Activated B cell treated with CpG ODN at 0.5 μM for 24 hours (primary cell): ENCODE results near the gene SETMAR. TPM values are rescaled to one million over a fixed set of nuclear protein-coding genes. Genes with fewer than 3 reads are reported as not detected.
A peak's percentile ranks its signal among the peaks of the same experiment; 100 is the strongest.

Source experiments
- ATAC-seq: fragments of 200-7000 bp; cut with Tn5 transposase; one replicate; pipeline ENCODE4 v1.10.0; 2021; ENCODE audit warnings: low read depth, mild to moderate bottlenecking, moderate library complexity
- CTCF ChIA-PET: fragments of 350-600 bp; sonication (Branson Sonifier 250); formaldehyde crosslinking; loops from one replicate; lab custom pipeline; 2021; ENCODE audit warnings: antibody characterized with exemption; lab: Charles Lee
- POLR2A ChIA-PET: fragments of 350-600 bp; sonication (Branson Sonifier 250); formaldehyde crosslinking; loops from one replicate; lab custom pipeline; 2021; ENCODE audit warnings: antibody characterized with exemption; lab: Charles Lee
- DNase-seq: peaks from one replicate; pipeline ENCODE4 v3.0.0; 2022
- H3K27ac Mint-ChIP-seq: one replicate; pipeline ENCODE4 v1.8.0; 2020; ENCODE audit warnings: mixed read lengths
- H3K27me3 Mint-ChIP-seq: one replicate; pipeline ENCODE4 v1.8.0; 2021; ENCODE audit warnings: mixed read lengths
- H3K36me3 Mint-ChIP-seq: one replicate; pipeline ENCODE4 v1.8.0; 2021; ENCODE audit warnings: low read depth, mixed read lengths
- H3K4me1 Mint-ChIP-seq: one replicate; pipeline ENCODE4 v1.8.0; 2021; ENCODE audit warnings: mixed read lengths
- H3K4me3 Mint-ChIP-seq: one replicate; pipeline ENCODE4 v1.8.0; 2020; ENCODE audit warnings: mild to moderate bottlenecking, mixed read lengths
- H3K9me3 Mint-ChIP-seq: one replicate; pipeline ENCODE4 v1.8.0; 2020; ENCODE audit warnings: mixed read lengths
- intact Hi-C: fragments of 100-400 bp; cut with micrococcal nuclease; formaldehyde crosslinking; loops from one replicate; pipeline ENCODE4 v1.15.1; 2024
- total RNA-seq: library from RNA; stranded (reverse); gene quantifications from 2 replicates; pipeline ENCODE4 v1.2.3, GENCODE V29; 2022
- TF ChIP-seq, protein P1 (sequence below): fragments of 200-600 bp; IDR thresholded peaks from one replicate; pipeline ENCODE4 v1.8.0; 2022; ENCODE audit warnings: antibody characterized with exemption, mild to moderate bottlenecking

The SETMAR gene
- total RNA-seq, 1 donor from 2014 or later = 11.4 TPM

DNA sequence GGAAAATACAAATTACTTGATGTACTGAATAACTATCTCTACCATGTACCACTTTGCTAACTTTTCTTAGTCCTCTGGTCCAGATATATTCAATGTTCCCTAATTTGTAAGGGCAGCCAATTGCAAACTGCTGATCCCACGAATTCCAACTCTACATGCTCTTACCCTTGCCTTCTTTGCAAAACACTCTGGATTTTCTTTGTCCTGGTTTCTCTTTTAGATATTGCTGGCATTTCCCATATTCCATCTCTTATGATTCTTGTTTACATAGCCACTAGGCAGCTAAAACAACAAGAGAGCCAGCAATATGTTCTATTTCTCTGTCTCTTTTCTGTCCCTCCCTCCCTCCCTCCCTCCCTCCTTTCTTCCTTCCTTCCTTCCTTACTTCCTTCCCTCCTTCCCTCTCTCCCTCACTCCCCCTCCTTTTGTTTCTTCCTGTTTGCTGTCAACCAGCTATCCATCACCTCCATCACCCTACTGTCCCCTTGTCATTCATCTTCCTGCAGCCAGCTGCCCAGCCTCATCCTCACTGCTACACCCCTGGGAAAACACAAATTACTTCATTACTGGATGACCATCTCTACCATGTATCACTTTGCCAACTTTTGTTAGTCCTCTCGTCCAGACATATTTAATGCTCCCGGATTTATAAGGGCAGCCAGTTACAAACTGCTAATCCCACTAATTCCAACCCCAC is 33.8 kb downstream of the SETMAR start:
- TF ChIP-seq, protein P1, sequence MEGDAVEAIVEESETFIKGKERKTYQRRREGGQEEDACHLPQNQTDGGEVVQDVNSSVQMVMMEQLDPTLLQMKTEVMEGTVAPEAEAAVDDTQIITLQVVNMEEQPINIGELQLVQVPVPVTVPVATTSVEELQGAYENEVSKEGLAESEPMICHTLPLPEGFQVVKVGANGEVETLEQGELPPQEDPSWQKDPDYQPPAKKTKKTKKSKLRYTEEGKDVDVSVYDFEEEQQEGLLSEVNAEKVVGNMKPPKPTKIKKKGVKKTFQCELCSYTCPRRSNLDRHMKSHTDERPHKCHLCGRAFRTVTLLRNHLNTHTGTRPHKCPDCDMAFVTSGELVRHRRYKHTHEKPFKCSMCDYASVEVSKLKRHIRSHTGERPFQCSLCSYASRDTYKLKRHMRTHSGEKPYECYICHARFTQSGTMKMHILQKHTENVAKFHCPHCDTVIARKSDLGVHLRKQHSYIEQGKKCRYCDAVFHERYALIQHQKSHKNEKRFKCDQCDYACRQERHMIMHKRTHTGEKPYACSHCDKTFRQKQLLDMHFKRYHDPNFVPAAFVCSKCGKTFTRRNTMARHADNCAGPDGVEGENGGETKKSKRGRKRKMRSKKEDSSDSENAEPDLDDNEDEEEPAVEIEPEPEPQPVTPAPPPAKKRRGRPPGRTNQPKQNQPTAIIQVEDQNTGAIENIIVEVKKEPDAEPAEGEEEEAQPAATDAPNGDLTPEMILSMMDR = no peak
- DNase-seq (no peak), ATAC-seq (no peak)
- intact Hi-C loops = no loop called here
- Mint-ChIP-seq H3K36me3 (no peaks in the 10 kb centered on the region), H3K27ac (no peak overlapping the region), H3K27me3 (no peaks in the 10 kb centered on the region), H3K9me3 (no peaks in the 10 kb centered on the region), H3K4me3 (no peak overlapping the region), H3K4me1 (no peaks in the 10 kb centered on the region)
- ChIA-PET CTCF (no interaction called here), POLR2A (interaction anchor here (0.6 kb wide), 1 partner anchor 555 kb away, joined by 5 read pairs; no protein-coding TSS in a partner anchor)

DNA sequence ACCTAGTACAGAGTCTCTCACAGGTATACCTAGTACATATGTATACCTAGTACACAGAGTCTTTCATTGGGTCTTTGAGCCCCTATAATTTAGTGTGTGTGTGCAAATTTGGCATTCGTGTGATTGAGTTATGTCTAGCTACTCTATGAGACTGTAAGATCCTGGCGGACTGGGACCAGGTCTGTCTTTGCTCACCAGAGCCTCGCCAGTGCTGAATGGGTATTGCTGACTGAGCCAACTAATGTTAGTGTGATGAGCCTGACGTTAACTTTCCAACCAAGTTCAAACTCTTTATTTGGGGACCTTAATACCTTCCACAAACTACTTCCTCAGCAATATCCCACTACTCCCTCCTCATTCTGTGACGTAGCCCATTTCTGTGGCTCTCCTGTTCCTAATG is 35.6 kb downstream of the SETMAR start:
- Mint-ChIP-seq H3K4me1 (no peaks in the 10 kb centered on the region), H3K36me3 (no peaks in the 10 kb centered on the region), H3K9me3 (no peaks in the 10 kb centered on the region), H3K4me3 (no peak overlapping the region), H3K27ac (no peak overlapping the region), H3K27me3 (no peaks in the 10 kb centered on the region)
- intact Hi-C loops = no loop called here
- DNase-seq (no peak), ATAC-seq (no peak)
- POLR2A ChIA-PET = no interaction called here
- TF ChIP-seq, protein P1 = no peak
- CTCF ChIA-PET = interaction anchor here (1.4 kb wide), 1 partner anchor 12 kb away, joined by 3 read pairs; no protein-coding TSS in a partner anchor

DNA sequence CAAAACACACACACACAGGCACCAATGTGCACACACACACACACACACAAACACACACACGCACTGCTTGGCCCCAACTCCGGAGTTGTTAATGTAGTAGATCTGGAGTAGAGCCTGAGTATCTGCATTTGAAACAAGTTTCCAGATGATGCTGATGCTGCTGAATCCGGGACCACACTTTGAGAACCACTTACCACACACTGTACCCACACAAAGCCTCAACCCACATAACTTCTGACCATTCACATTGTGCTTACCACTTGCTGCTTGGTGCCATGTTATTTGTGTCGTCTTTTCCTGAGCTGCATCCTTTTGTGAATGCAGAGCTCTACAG is 36.9 kb downstream of the SETMAR start:
- no peak overlapping the region for H3K4me3 Mint-ChIP-seq
- DNase-seq (no peak), ATAC-seq (no peak)
- no peaks in the 10 kb centered on the region for H3K9me3 Mint-ChIP-seq
- H3K27ac Mint-ChIP-seq = no peak overlapping the region
- no peaks in the 10 kb centered on the region for H3K27me3 Mint-ChIP-seq
- ChIA-PET POLR2A (no interaction called here), CTCF (no interaction called here)
- H3K4me1 Mint-ChIP-seq = no peaks in the 10 kb centered on the region
- TF ChIP-seq, protein P1 = no peak
- no peaks in the 10 kb centered on the region for H3K36me3 Mint-ChIP-seq
- intact Hi-C loops = no loop called here

DNA sequence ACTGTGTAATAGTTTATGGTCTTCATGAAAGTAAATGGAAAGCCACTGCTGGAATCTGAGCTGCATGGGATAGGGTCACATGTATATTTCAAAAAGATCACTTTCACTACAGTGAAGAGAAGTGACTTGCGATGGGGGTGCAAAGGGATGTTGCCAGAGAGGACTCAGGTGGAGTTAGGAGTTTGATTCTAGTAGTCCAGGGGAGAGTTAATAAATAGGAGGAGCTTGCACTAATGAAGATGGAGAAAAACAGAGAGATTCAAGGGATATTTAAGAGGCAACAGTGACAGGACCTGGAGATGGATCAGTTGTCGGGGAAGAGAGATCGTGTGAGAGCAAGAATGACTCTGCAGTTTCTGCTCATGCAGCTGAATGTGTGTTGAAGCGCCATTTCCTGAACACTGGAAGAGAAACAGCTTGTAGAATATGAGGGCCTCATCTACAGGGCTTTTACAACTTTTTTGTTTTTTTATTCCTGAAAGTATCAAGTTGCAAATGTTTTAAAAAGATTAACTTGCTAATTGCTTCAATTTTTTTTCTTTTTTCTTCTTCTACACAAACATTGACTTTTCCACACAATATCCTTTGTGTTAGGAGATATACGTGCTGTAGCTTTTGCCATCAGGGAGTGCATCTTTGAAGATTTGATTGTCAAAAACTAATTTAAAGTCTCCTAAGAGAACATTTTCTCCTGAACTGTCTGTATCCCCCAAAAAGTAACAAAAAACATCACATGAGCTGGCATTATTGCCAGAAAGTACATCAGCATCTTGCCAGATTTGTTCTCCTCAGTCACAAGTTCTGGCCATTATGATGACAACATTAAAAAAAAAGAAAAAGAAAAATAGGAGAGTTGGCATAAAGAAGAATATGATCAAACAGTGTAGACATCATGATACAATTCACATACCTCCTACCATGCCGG is 37.5 kb downstream of the SETMAR start:
- POLR2A ChIA-PET = no interaction called here
- TF ChIP-seq, protein P1 = no peak
- no peaks in the 10 kb centered on the region for H3K27me3 Mint-ChIP-seq
- H3K27ac Mint-ChIP-seq = peak overlapping the region; percentile 15
- no peaks in the 10 kb centered on the region for H3K36me3 Mint-ChIP-seq
- ATAC-seq (no peak), DNase-seq (no peak)
- H3K9me3 Mint-ChIP-seq = no peaks in the 10 kb centered on the region
- intact Hi-C loops = no loop called here
- H3K4me1 Mint-ChIP-seq = no peaks in the 10 kb centered on the region
- H3K4me3 Mint-ChIP-seq = no peak overlapping the region
- CTCF ChIA-PET = interaction anchor here (1.3 to 1.7 kb wide), 2 partner anchors 10 to 293 kb away, joined by 5 to 6 read pairs; no protein-coding TSS in a partner anchor

DNA sequence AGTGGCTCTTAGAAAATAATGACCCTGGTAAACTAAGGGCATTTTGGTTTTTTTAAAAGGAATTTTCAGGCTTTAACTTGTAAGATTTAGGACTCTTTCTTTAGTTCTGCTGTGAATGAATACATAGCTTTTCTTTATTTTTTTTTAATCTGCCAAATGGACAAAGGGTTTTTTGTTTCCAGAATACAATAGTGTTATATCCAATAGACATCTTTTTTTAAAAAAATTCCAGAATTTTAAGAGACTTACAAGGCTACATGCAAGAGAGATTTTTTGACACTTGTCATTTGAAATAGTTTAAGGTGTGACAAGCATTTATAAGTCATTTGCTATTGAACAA is 38.1 kb downstream of the SETMAR start:
- Mint-ChIP-seq H3K4me3 (no peak overlapping the region), H3K9me3 (no peaks in the 10 kb centered on the region), H3K4me1 (no peaks in the 10 kb centered on the region), H3K27ac (no peak overlapping the region), H3K27me3 (no peaks in the 10 kb centered on the region), H3K36me3 (no peaks in the 10 kb centered on the region)
- TF ChIP-seq, protein P1 = no peak
- intact Hi-C loops = no loop called here
- ChIA-PET CTCF (interaction anchor here (1.3 to 1.7 kb wide), 3 partner anchors 9 to 295 kb away, joined by 4 to 6 read pairs (median 5); no protein-coding TSS in a partner anchor), POLR2A (no interaction called here)
- ATAC-seq (no peak), DNase-seq (no peak)
